ENCODE results near the gene GPM6B.

The GPM6B gene

GRCh38 chrX:13821738-13822137 is 4.8 kb upstream of the GPM6B start:
- DNase-seq: no peak

- DNase-seq: no peak
Observed at GRCh38 chrX:13816176-13816575, 717 bp downstream of the GPM6B start.

GRCh38 chrX:13815664-13816063 is 1.2 kb downstream of the GPM6B start:
- DNase-seq: no peak

- no peak for DNase-seq
Observed at GRCh38 chrX:13808865-13809264, 8.0 kb downstream of the GPM6B start.

GRCh38 chrX:13808293-13808692 is 8.6 kb downstream of the GPM6B start:
- DNase-seq: no peak

- DNase-seq: no peak
Observed at GRCh38 chrX:13805241-13805640, 11.7 kb downstream of the GPM6B start.

- no peak for DNase-seq
Observed at GRCh38 chrX:13803116-13803515, 13.8 kb downstream of the GPM6B start.

GRCh38 chrX:13798184-13798583 is 18.7 kb downstream of the GPM6B start:
- no peak for DNase-seq

- no peak for DNase-seq
Observed at GRCh38 chrX:13797512-13797911, 19.4 kb downstream of the GPM6B start.

- DNase-seq: no peak
Observed at GRCh38 chrX:13794417-13794816, 22.5 kb downstream of the GPM6B start.

- DNase-seq: no peak
Observed at GRCh38 chrX:13793897-13794296, 23.0 kb downstream of the GPM6B start.

- DNase-seq: no peak
Observed at GRCh38 chrX:13791559-13791958, 25.3 kb downstream of the GPM6B start.

GRCh38 chrX:13791145-13791544 is 25.7 kb downstream of the GPM6B start:
- no peak for DNase-seq

- no peak for DNase-seq
Observed at GRCh38 chrX:13790206-13791131, 26.4 kb downstream of the GPM6B start.

- no peak for DNase-seq
Observed at GRCh38 chrX:13786048-13786447, 30.8 kb downstream of the GPM6B start.

- no peak for DNase-seq
Observed at GRCh38 chrX:13780868-13781427, 35.9 kb downstream of the GPM6B start.

GRCh38 chrX:13778916-13779315 is 38.0 kb downstream of the GPM6B start:
- no peak for DNase-seq

- no peak for DNase-seq
Observed at GRCh38 chrX:13776387-13776786, 40.5 kb downstream of the GPM6B start.

GRCh38 chrX:13775837-13776236 is 41.1 kb downstream of the GPM6B start:
- DNase-seq: no peak

- no peak for DNase-seq
Observed at GRCh38 chrX:13774696-13775095, 42.2 kb downstream of the GPM6B start.

- no peak for DNase-seq
Observed at GRCh38 chrX:13770013-13770535, 46.8 kb downstream of the GPM6B start.

- no peak for DNase-seq
Observed at GRCh38 chrX:13768939-13769338, 48.0 kb downstream of the GPM6B start.

GRCh38 chrX:13764765-13765164 is 52.1 kb downstream of the GPM6B start:
- no peak for DNase-seq

GRCh38 chrX:13764281-13764680 is 52.6 kb downstream of the GPM6B start:
- DNase-seq: no peak

Measured in activated CD8-positive, alpha-beta memory T cell treated with anti-CD3 and anti-CD28 coated beads, Interleukin-2, amount 50 U/mL, for 4 hours (primary cell).